Measurements from ENCODE around the gene SPATA18. TPM values are rescaled to one million over a fixed set of nuclear protein-coding genes. Genes with fewer than 3 reads are reported as not detected.

SPATA18 gene
- total and polyA plus RNA-seq, 2 experiments from 2014 or later, result 13.7 to 14.3 TPM

DNA sequence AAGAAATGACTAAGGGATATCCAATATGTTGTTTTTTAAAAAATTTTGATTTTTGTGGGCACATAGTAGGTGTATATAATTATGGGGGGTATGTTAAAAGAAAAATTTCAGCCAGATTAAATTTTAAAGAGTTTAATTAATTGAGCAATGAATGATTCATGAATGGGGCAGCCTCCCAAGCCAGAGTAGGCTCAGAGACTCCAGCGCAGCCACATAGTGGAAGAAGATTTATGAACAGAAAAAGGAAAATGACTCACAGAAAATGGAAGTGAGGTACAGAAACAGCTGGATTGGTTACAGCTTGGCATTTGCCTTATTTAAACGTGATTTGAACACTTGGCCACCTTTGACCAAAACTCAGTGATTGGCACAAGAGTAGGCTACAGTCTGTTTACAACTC, 91.7 kb downstream of the SPATA18 start:
- 1 to 2% methylated on average over 2 of the region's 2 CpGs for WGBS, 2 experiments (ENCODE audit: low coverage in 1 of 2, low lambda C conversion rate in 2 of 2, missing lambda C conversion rate in 2 of 2)
- H3K36me3 ChIP-seq (ENCODE audit: low read depth), result no peaks in the 10 kb centered on the region
- H3K4me1 ChIP-seq (ENCODE audit: insufficient read depth), result no peaks in the 10 kb centered on the region
- no peak overlapping the region for H3K27ac ChIP-seq
- no peaks in the 10 kb centered on the region for H3F3A ChIP-seq (ENCODE audit: insufficient read depth)
- in situ Hi-C loops (cut with MboI), result no loop called here
- H3K4me3 ChIP-seq, result no peak overlapping the region
- H2AFZ ChIP-seq, result no peak overlapping the region
- peak overlapping the region; percentile 37 for H3K4me2 ChIP-seq (ENCODE audit: unreplicated experiment)
- H3K27me3 ChIP-seq (replicated peaks; ENCODE audit: insufficient read depth), result no peaks in the 10 kb centered on the region
- no peaks in the 10 kb centered on the region for H3K79me2 ChIP-seq (ENCODE audit: insufficient read depth)
- no peak for TF ChIP-seq EZH2phosphoT487 (IDR thresholded peaks at IDR 0.05; ENCODE audit: insufficient read depth, low read depth)
- TF ChIP-seq EZH2 (IDR thresholded peaks at IDR 0.05; ENCODE audit: insufficient read depth, poor library complexity, severe bottlenecking), result no peak
- no peaks in the 10 kb centered on the region for H4K20me1 ChIP-seq (ENCODE audit: insufficient read depth)
- no peaks in the 10 kb centered on the region for H3K9me2 ChIP-seq (ENCODE audit: insufficient read depth)
- H3K9me3 ChIP-seq (ENCODE audit: low read depth), result no peaks in the 10 kb centered on the region
- no peak overlapping the region for H3K9ac ChIP-seq
- DNase-seq, result peak; percentile 61

DNA sequence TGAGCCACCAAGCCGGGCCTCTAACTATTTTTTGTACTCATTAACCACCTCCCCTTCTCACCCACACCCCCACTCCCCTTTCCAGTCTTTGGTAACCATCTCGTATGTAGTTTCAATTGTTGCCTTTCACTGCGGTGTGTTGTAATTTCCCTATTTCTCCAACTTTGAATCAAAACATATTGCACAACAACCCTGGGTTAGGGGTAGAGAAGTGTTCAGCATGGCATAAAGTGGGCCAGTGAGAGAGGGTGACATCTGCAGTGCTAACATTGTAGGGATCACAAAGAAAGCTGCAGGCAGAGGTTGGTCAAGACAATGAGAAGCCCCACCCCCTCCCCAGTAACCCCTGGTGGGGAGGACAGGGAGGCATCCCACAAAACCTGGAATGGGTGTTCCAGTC, 92.7 kb downstream of the SPATA18 start:
- no peak overlapping the region for H3K4me3 ChIP-seq
- no peak overlapping the region for H3K9ac ChIP-seq
- no peak overlapping the region for H2AFZ ChIP-seq
- H3F3A ChIP-seq (ENCODE audit: insufficient read depth), result no peaks in the 10 kb centered on the region
- WGBS, 2 experiments (ENCODE audit: low coverage in 1 of 2, low lambda C conversion rate in 2 of 2, missing lambda C conversion rate in 2 of 2), result 42 to 64% methylated on average over 3 of the region's 3 CpGs
- in situ Hi-C loops (cut with MboI), result no loop called here
- no peak overlapping the region for H3K27ac ChIP-seq
- DNase-seq, result no peak
- no peaks in the 10 kb centered on the region for H3K79me2 ChIP-seq (ENCODE audit: insufficient read depth)
- H3K4me1 ChIP-seq (ENCODE audit: insufficient read depth), result no peaks in the 10 kb centered on the region
- no peaks in the 10 kb centered on the region for H4K20me1 ChIP-seq (ENCODE audit: insufficient read depth)
- no peaks in the 10 kb centered on the region for H3K36me3 ChIP-seq (ENCODE audit: low read depth)
- H3K9me2 ChIP-seq (ENCODE audit: insufficient read depth), result no peaks in the 10 kb centered on the region
- H3K4me2 ChIP-seq (ENCODE audit: unreplicated experiment), result no peak overlapping the region
- H3K9me3 ChIP-seq (ENCODE audit: low read depth), result no peaks in the 10 kb centered on the region
- H3K27me3 ChIP-seq (replicated peaks; ENCODE audit: insufficient read depth), result no peaks in the 10 kb centered on the region
- no peak for TF ChIP-seq EZH2phosphoT487 (IDR thresholded peaks at IDR 0.05; ENCODE audit: insufficient read depth, low read depth)
- TF ChIP-seq EZH2 (IDR thresholded peaks at IDR 0.05; ENCODE audit: insufficient read depth, poor library complexity, severe bottlenecking), result no peak

DNA sequence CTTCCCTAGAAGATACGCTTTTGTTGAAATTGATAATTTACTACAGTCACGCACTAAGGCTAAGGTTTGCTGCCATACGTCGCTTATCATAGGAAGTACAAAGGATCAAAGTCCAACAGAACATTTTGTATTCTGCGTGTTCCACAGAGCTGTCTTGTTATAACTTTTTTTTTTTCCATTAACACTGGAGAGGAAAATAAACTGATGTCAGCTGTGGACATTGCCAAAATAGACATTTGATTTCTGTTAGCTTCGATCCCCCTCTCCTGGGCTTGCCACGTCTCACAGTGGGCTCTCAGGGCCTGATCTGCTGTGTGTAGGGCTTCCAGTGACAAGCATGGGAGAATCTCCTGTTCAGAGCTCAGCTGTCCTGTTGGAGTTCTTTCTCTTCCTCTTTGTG, 93.3 kb downstream of the SPATA18 start:
- Histone ChIP-seq H4K20me1 (ENCODE audit: insufficient read depth) (no peaks in the 10 kb centered on the region), H3K9me2 (ENCODE audit: insufficient read depth) (no peaks in the 10 kb centered on the region), H3K27ac (no peak overlapping the region), H3K27me3 (replicated peaks; ENCODE audit: insufficient read depth) (no peaks in the 10 kb centered on the region), H3K4me3 (no peak overlapping the region), H3K4me2 (ENCODE audit: unreplicated experiment) (no peak overlapping the region), H2AFZ (no peak overlapping the region), H3K9me3 (ENCODE audit: low read depth) (no peaks in the 10 kb centered on the region), H3F3A (ENCODE audit: insufficient read depth) (no peaks in the 10 kb centered on the region), H3K4me1 (ENCODE audit: insufficient read depth) (no peaks in the 10 kb centered on the region), H3K79me2 (ENCODE audit: insufficient read depth) (no peaks in the 10 kb centered on the region), H3K9ac (no peak overlapping the region), H3K36me3 (ENCODE audit: low read depth) (no peaks in the 10 kb centered on the region)
- no peak for DNase-seq
- in situ Hi-C loops (cut with MboI), result no loop called here
- 39 to 41% methylated on average over 7 of the region's 7 CpGs for WGBS, 2 experiments (ENCODE audit: low coverage in 1 of 2, low lambda C conversion rate in 2 of 2, missing lambda C conversion rate in 2 of 2)
- no peak for TF ChIP-seq EZH2phosphoT487 (IDR thresholded peaks at IDR 0.05; ENCODE audit: insufficient read depth, low read depth)
- TF ChIP-seq EZH2 (IDR thresholded peaks at IDR 0.05; ENCODE audit: insufficient read depth, poor library complexity, severe bottlenecking), result no peak

Other genes starting within 250 kb of the SPATA18 start
- 33.2 and 47.9 TPM in 2 replicates for gene DCUN1D4, start 208.2 kb upstream of the SPATA18 start, total RNA-seq (2014; rRNA removed; shearing (Covaris generic))
- gene DCUN1D4, start 208.2 kb upstream of the SPATA18 start, polyA plus RNA-seq (2016; fragmentation: Nextera tagmentation; extraction: Ambion mirVana), result 46.8 TPM in 2 replicates
- 0.32 and 0.51 TPM in 2 replicates for gene LRRC66, start 30.9 kb upstream of the SPATA18 start, total RNA-seq (2014; rRNA removed; shearing (Covaris generic))
- 0.13 and 0.16 TPM in 2 replicates for gene LRRC66, start 30.9 kb upstream of the SPATA18 start, polyA plus RNA-seq (2016; fragmentation: Nextera tagmentation; extraction: Ambion mirVana)
- 50.2 and 50.4 TPM in 2 replicates for gene SGCB, start 13.0 kb upstream of the SPATA18 start, total RNA-seq (2014; rRNA removed; shearing (Covaris generic))
- 108 and 112 TPM in 2 replicates for gene SGCB, start 13.0 kb upstream of the SPATA18 start, polyA plus RNA-seq (2016; fragmentation: Nextera tagmentation; extraction: Ambion mirVana)

Data from GM23248 (cell line).